NCI-H2196 treated with DMSO at 0.1 percent for 48 hours (cell line): ENCODE measurements around the gene DOCK10.
"Not testable (repeated sequence)": the region's sequence is repeated elsewhere in the genome, so short reads cannot be mapped to it uniquely, and the experiment has no call there.

ENCODE experiments used
- DNase-seq: peaks from one replicate; lab custom pipeline; 2025; ENCODE audit not compliant: unreplicated experiment; lab: John Stamatoyannopoulos, UW

The DOCK10 gene

GRCh38 chr2:225041851-225042799 is at the start of gene DOCK10:
DOCK10 (minus strand) TSS chr2:225042468; CDS start chr2:225042374, 94 bp downstream.
- no peak for DNase-seq

GRCh38 chr2:225091336-225091735 is 49.1 kb upstream of the DOCK10 start:
- DNase-seq = no peak

GRCh38 chr2:225090746-225091145 is 48.5 kb upstream of the DOCK10 start:
- DNase-seq = no peak

GRCh38 chr2:225086915-225087314 is 44.6 kb upstream of the DOCK10 start:
- no peak for DNase-seq

- no peak for DNase-seq
Measured at GRCh38 chr2:225086439-225086838, 44.2 kb upstream of the DOCK10 start.

GRCh38 chr2:225083276-225083675 is 41.0 kb upstream of the DOCK10 start:
- no peak for DNase-seq

- DNase-seq = no peak
Measured at GRCh38 chr2:225076125-225076524, 33.9 kb upstream of the DOCK10 start.

- no peak for DNase-seq
Measured at GRCh38 chr2:225074919-225075681, 32.8 kb upstream of the DOCK10 start.

- no peak for DNase-seq
Measured at GRCh38 chr2:225074366-225074765, 32.1 kb upstream of the DOCK10 start.

- no peak for DNase-seq
Measured at GRCh38 chr2:225073198-225073597, 30.9 kb upstream of the DOCK10 start.

- no peak for DNase-seq
Measured at GRCh38 chr2:225072444-225072843, 30.2 kb upstream of the DOCK10 start.

GRCh38 chr2:225070811-225071210 is 28.5 kb upstream of the DOCK10 start:
- DNase-seq = no peak

GRCh38 chr2:225069966-225070365 is 27.7 kb upstream of the DOCK10 start:
- DNase-seq = no peak

- DNase-seq = no peak
Measured at GRCh38 chr2:225069477-225069876, 27.2 kb upstream of the DOCK10 start.

- no peak for DNase-seq
Measured at GRCh38 chr2:225065882-225066281, 23.6 kb upstream of the DOCK10 start.

GRCh38 chr2:225064928-225065327 is 22.7 kb upstream of the DOCK10 start:
- DNase-seq = no peak

- no peak for DNase-seq
Measured at GRCh38 chr2:225064362-225064761, 22.1 kb upstream of the DOCK10 start.

GRCh38 chr2:225056330-225057073 is 14.2 kb upstream of the DOCK10 start:
- no peak for DNase-seq

- no peak for DNase-seq
Measured at GRCh38 chr2:225055714-225056113, 13.4 kb upstream of the DOCK10 start.

GRCh38 chr2:225052703-225053102 is 10.4 kb upstream of the DOCK10 start:
- DNase-seq = no peak

GRCh38 chr2:225047502-225047901 is 5.2 kb upstream of the DOCK10 start:
- DNase-seq = not testable (repeated sequence)
